ENCODE measurements around the gene MAP4K4.

MAP4K4 gene

GRCh38 chr2:101793277-101793969 is 95.9 kb downstream of the MAP4K4 start:
- no peak for DNase-seq

GRCh38 chr2:101794141-101794540 is 96.6 kb downstream of the MAP4K4 start:
- no peak for DNase-seq

GRCh38 chr2:101795033-101795432 is 97.5 kb downstream of the MAP4K4 start:
- DNase-seq, result no peak

- no peak for DNase-seq
Observed at GRCh38 chr2:101796825-101797600, 99.5 kb downstream of the MAP4K4 start.

GRCh38 chr2:101801496-101801895 is 104.0 kb downstream of the MAP4K4 start:
- no peak for DNase-seq

- no peak for DNase-seq
Observed at GRCh38 chr2:101802329-101802728, 104.8 kb downstream of the MAP4K4 start.

- DNase-seq, result no peak
Observed at GRCh38 chr2:101803128-101803527, 105.6 kb downstream of the MAP4K4 start.

- DNase-seq, result no peak
Observed at GRCh38 chr2:101803945-101804696, 106.6 kb downstream of the MAP4K4 start.

GRCh38 chr2:101805152-101806088 is 107.9 kb downstream of the MAP4K4 start:
- DNase-seq, result no peak

GRCh38 chr2:101806123-101806522 is 108.6 kb downstream of the MAP4K4 start:
- no peak for DNase-seq

GRCh38 chr2:101806701-101807100 is 109.2 kb downstream of the MAP4K4 start:
- no peak for DNase-seq

GRCh38 chr2:101807242-101807641 is 109.7 kb downstream of the MAP4K4 start:
- DNase-seq, result no peak

- no peak for DNase-seq
Observed at GRCh38 chr2:101808006-101808562, 110.6 kb downstream of the MAP4K4 start.

- no peak for DNase-seq
Observed at GRCh38 chr2:101809698-101810097, 112.2 kb downstream of the MAP4K4 start.

- no peak for DNase-seq
Observed at GRCh38 chr2:101811226-101812015, 113.9 kb downstream of the MAP4K4 start.

GRCh38 chr2:101812226-101812625 is 114.7 kb downstream of the MAP4K4 start:
- DNase-seq, result no peak

- no peak for DNase-seq
Observed at GRCh38 chr2:101814752-101815151, 117.2 kb downstream of the MAP4K4 start.

GRCh38 chr2:101815154-101815553 is 117.6 kb downstream of the MAP4K4 start:
- DNase-seq, result no peak

GRCh38 chr2:101815739-101816391 is 118.4 kb downstream of the MAP4K4 start:
- no peak for DNase-seq

GRCh38 chr2:101816598-101816997 is 119.1 kb downstream of the MAP4K4 start:
- DNase-seq, result no peak

GRCh38 chr2:101817481-101817880 is 120.0 kb downstream of the MAP4K4 start:
- DNase-seq, result no peak

All from activated CD4-positive, alpha-beta T cell treated with anti-CD3 and anti-CD28 coated beads, Interleukin-2, amount 50 U/mL, for 16 hours (primary cell).